ENCODE data around the gene RET. TPM values are rescaled to one million over a fixed set of nuclear protein-coding genes. Genes with fewer than 3 reads are reported as not detected.
A peak's percentile ranks its signal among the peaks of the same experiment; 100 is the strongest.

RET gene
- total RNA-seq, 4 donors from 2014 or later, result 0.20 to 8.5 (median 0.70) TPM

DNA sequence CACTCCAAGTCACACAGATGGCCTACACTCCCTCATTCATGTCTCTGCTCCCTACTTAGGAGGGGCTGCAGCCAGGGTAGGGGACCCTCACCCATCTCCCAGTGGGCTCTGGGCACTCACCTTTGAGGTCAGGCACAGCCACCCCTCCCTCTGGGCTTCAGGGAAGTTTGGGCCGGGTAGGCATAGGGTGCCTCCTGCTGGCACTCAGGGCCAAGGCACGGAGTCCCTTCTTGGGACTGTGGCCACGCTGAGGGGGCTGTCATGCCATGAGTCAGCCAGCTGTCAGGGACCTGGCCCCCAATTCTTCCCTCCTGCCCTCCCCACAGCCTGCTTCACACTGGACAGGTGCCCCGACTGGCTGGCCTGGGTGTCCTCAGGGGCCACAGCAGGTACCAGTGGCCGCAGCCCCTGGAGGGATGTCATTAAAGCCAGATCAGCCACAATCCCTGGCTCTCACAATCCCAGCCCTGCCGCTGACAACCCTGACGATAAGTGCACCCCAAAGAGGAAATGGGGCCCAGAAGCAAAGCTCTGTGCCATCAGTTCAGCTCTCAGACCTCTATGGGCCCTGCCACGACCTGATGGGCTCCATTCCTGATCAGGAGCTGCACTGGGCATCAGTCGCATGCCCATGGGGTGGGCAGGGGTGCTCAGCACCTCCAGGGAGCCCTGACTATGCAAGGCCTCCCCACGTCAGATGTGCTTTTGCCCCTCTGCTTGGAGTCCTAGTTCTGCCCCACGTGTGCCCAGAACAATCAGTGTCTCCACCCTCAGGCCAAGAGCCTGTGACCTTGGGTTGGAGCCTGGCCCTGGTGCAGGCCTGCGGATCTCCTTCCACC lies 34.1 kb upstream of the RET start:
- TF ChIP-seq EP300 (IDR thresholded peaks at IDR 0.05) (no peak), CTCF (IDR thresholded peaks at IDR 0.05) (no peak), POLR2A (IDR thresholded peaks at IDR 0.05) (no peak)
- peak in 1 of 2 donors; percentile 5 for DNase-seq (ENCODE audit: low spot score in 2 of 2)

GRCh38 chr10:43043342-43043772 lies 33.5 kb upstream of the RET start:
- no peak overlapping the region for H3K4me3 ChIP-seq
- H3K36me3 ChIP-seq, result no peaks in the 10 kb centered on the region
- TF ChIP-seq EP300 (IDR thresholded peaks at IDR 0.05), result no peak
- no peak for TF ChIP-seq CTCF (IDR thresholded peaks at IDR 0.05)
- no peak for TF ChIP-seq POLR2A (IDR thresholded peaks at IDR 0.05)
- no peak overlapping the region for H3K27ac ChIP-seq
- no peaks in the 10 kb centered on the region for H3K27me3 ChIP-seq
- H3K9me3 ChIP-seq, result no peaks in the 10 kb centered on the region
- DNase-seq (ENCODE audit: low spot score in 2 of 2), result no peak
- 80 to 87% methylated on average over 9 of the region's 9 CpGs for WGBS, 2 donors
- H3K4me1 ChIP-seq, result no peaks in the 10 kb centered on the region

More for the DNA sequence above, 34.1 kb upstream of the RET start:
- Histone ChIP-seq H3K4me3 (no peak overlapping the region), H3K4me1 (no peaks in the 10 kb centered on the region), H3K9me3 (no peaks in the 10 kb centered on the region), H3K36me3 (no peaks in the 10 kb centered on the region), H3K27ac (no peak overlapping the region), H3K27me3 (no peaks in the 10 kb centered on the region)
- 73 to 81% methylated on average over 10 to 12 of the region's 12 CpGs for WGBS, 2 donors

DNA sequence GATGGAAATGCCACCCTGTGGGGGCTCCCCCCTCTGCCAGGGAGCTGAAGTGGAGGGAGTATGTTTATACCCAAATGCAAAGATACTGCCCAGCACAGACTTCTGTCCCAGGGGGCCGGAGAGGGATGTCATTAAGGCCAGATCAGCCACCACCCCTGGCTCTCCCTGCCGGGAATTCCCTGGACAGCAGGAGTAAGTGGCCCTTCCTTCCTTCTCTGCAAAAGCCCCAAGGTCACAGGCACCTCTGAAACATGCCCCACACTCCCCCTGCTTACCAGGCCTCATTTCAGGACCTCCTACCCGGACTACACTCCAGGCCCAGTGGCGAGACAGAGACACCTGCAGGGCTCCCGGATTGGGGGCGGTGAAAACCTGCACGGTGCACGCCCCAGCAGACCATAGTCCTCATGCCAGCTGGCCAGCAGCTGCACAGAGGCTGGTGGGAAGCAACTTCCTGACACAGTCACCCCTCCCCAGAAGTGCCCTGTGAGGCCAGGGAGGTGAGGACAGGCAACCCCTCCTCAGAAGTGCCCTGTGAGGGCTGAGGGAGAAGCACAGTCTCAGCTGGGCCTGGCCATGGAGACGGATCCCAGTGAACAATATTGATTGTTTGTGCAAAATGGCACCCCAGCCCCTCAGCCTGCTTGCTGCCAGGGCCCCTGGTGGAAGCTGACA lies 33.0 kb upstream of the RET start:
- peak in 1 of 2 donors; percentile 8 for DNase-seq (ENCODE audit: low spot score in 2 of 2)
- no peak for TF ChIP-seq CTCF (IDR thresholded peaks at IDR 0.05)
- H3K36me3 ChIP-seq, result no peaks in the 10 kb centered on the region
- WGBS, 2 donors, result 66 to 69% methylated on average over 8 of the region's 9 CpGs
- H3K27ac ChIP-seq, result no peak overlapping the region
- no peak overlapping the region for H3K4me3 ChIP-seq
- no peaks in the 10 kb centered on the region for H3K27me3 ChIP-seq
- no peaks in the 10 kb centered on the region for H3K9me3 ChIP-seq
- no peaks in the 10 kb centered on the region for H3K4me1 ChIP-seq

GRCh38 chr10:43044448-43044921 lies 32.4 kb upstream of the RET start:
- no peaks in the 10 kb centered on the region for H3K36me3 ChIP-seq

More at GRCh38 chr10:43044448-43044921, 32.4 kb upstream of the RET start:
- no peak overlapping the region for H3K27ac ChIP-seq
- H3K27me3 ChIP-seq, result no peaks in the 10 kb centered on the region
- H3K4me1 ChIP-seq, result no peaks in the 10 kb centered on the region
- H3K4me3 ChIP-seq, result no peak overlapping the region
- DNase-seq (ENCODE audit: low spot score in 2 of 2), result peak in 1 of 2 donors; percentile 5
- WGBS, 2 donors, result 42 to 68% methylated on average over 3 to 6 of the region's 10 CpGs
- no peak for TF ChIP-seq POLR2A (IDR thresholded peaks at IDR 0.05)
- no peak for TF ChIP-seq EP300 (IDR thresholded peaks at IDR 0.05)
- TF ChIP-seq CTCF (IDR thresholded peaks at IDR 0.05), result no peak
- no peaks in the 10 kb centered on the region for H3K9me3 ChIP-seq

Data from tibial nerve (tissue), 4 donors.